NCI-H2171 treated with DMSO at 0.1 percent for 48 hours (cell line): ENCODE results near the gene RPS6KA2.

ENCODE experiments used
- DNase-seq: peaks from one replicate; lab custom pipeline; 2025; lab: John Stamatoyannopoulos, UW

The RPS6KA2 gene

GRCh38 chr6:166485651-166486535 lies 141.2 kb downstream of the RPS6KA2 start:
- no peak for DNase-seq

DNA sequence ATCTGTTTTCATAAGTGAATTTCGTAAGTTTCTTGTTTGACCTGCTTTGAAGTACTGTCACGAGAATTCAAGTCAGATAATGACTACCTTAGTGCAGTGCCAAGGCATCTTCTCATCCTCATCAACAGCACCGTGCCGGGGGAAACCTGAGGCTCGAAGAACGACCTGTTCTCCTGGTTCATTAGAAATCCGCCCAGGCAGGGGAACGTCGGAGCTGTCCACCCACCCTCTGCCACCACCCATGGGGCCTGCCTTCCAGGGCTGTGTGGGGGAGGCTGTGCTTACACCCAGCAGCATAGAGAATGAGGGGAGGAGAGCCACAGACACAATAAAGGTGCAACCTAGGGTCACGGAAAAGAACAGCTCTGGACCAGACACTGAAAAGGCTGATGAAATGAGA lies 142.2 kb downstream of the RPS6KA2 start:
- no peak for DNase-seq

DNA sequence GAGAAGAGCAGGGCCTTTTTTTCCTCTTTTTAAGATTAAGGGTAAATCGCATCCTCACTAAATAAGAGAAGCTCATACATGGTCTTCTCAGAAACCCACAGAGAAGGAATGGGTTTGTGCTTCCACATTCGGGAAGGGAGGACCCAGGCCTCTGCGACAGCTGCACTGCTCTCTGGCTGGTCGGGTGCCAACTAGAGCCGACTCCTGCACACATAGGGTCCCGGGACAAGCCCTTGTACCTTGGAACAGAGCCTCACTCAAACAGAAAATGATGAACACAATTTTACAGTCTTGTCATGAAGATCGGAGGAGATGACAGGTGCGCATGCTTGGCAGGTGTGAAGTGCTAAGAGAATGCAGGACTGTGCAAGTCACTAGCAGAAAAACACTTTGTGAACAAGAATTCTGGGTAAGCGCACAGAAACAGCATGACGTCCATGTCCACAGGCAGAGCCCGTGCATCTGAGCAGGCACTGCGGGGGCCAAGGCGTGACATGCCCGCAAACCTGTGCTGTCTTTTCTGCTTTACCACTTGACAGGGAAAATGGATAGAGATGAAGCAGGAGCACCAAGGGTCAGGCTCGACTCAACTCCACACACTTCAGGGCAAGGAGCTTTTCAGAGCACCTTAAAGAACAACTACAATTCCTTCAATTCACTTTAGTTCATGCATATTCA lies 143.3 kb downstream of the RPS6KA2 start:
- peak; percentile 9 for DNase-seq

DNA sequence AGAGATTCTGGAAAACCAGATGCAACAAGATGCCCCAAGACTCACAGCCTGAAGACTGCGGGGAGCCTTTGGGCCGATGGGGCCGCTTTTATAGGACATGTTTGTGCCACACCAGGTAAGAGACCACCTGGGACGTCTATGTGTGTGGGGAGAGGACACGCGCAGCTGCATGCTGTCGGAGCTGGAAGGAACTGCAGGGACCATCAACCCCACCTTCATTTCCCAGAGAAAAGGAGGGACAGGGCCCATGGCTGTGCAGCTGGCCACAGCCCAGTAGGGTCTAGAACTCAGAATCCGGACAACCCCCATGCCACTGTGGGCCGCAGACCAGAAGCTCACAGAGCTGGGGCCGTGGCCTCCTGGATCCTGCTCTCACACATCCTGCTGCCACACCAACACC lies 144.0 kb downstream of the RPS6KA2 start:
- no peak for DNase-seq

GRCh38 chr6:166478782-166479592 lies 148.1 kb downstream of the RPS6KA2 start:
- DNase-seq, result no peak

DNA sequence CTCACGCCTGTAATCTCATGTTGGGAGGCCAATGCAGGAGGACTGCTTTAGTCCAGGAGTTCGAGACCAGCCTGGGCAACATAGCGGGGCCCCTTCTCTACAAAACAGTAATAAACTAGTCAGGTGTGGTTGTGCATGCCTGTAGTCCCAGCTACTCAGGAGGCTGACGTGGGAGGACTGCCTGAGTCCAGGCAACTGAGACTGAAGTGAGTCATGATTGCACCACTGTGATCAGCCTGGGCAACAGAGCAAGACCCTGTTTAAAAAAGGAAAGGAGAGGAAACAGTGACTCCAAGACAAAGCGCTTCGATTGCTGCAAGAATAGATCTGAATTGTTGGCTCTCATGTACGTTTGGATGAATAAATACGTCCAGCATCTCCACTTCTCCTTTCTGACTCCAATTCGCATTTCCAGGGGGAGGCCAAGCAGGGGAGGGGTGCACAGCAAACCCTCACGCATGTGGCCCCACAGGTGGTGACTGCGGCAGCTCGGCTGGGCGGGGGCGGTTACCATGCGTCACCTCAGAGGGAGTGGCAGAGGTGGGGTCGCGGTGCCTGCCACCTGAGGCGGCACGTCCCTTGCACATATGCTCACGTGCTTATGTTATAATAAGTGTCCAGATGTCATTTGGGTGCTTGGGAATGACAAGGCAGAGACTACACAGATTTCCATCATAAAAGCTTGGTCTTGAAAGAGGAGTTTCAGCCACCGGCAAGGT lies 149.2 kb downstream of the RPS6KA2 start:
- peak; percentile 88 for DNase-seq

DNA sequence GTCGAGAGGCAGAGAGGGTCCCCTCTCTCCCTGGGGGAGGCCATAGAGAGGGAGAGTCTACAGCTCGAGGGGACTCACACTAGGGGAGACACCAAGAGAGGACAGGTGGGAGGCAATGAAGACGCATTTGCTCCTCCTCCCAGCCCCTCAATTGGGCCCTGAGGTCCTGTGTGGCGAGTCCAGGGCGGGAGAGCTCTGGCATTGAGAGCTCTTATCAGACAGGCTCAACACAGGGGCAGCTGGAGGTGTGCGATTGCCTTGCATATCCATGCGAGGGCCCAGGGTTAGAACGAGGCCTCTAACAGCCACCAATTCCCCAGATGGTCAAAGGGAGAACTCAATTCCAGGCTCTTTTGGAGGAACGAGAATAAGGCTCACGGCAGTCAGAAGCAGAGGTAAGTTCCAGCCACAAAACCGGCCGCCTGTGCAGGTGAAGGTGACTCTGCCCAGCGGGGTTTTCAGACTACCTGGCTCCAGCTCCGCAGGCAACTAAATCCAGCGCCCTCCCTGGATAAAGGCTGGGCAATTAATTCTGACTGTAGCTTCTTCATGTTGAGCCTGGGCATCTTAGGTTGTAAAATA lies 150.3 kb downstream of the RPS6KA2 start:
- no peak for DNase-seq

DNA sequence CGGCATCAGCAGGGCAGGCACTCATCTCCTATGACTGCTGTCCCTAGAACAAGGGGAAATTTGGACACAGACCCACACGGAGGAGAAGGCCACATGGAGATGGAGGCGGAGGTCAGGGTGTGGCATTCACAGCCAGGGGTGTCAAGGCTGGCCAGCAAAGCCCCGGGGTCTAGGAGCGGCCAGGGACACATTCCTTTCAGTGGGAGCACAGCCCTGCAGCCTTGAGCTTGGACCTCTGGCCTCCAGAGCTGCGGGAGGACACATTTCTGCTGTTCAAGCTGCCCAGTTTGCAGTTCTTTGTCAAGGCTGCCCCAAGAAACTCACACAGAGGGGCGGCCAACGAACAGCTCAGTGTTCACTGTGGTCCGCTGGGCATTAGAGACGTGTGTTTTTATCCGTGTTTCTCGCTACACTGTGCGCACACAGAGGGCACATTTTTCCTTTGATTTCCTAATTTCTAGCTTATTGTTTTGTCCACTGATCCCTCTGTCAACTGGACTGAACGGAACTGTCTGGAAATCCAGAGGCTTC lies 150.9 kb downstream of the RPS6KA2 start:
- no peak for DNase-seq

GRCh38 chr6:166474721-166475565 lies 152.1 kb downstream of the RPS6KA2 start:
- DNase-seq, result peak; percentile 15

GRCh38 chr6:166473886-166474571 lies 153.0 kb downstream of the RPS6KA2 start:
- peak; percentile 51 for DNase-seq

- no peak for DNase-seq
These were observed 154.4 kb downstream of the RPS6KA2 start for GRCh38 chr6:166472636-166473035.

DNA sequence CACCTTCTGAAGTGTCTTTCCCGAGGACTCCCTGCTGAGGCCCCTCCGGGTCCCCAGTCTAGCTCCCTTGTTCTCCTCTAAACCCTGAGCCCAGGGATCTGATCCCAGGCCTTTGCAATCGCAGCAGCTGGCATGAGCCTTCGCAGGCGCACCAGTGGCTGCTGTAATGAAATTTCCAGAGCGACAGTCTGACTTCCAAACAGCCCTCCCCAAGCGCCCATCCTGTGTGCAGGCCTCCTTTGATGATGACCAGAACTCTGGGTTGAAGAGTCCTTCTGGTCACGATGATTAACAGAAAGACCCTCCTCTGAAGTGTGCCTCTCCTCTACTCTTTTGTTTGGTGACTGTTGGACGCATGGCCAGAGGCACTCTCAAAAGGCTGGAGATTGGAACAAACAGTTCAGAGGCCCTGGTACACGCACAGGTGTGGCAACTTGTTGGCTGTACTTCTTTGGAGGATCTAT lies 155.2 kb downstream of the RPS6KA2 start:
- DNase-seq, result no peak

DNA sequence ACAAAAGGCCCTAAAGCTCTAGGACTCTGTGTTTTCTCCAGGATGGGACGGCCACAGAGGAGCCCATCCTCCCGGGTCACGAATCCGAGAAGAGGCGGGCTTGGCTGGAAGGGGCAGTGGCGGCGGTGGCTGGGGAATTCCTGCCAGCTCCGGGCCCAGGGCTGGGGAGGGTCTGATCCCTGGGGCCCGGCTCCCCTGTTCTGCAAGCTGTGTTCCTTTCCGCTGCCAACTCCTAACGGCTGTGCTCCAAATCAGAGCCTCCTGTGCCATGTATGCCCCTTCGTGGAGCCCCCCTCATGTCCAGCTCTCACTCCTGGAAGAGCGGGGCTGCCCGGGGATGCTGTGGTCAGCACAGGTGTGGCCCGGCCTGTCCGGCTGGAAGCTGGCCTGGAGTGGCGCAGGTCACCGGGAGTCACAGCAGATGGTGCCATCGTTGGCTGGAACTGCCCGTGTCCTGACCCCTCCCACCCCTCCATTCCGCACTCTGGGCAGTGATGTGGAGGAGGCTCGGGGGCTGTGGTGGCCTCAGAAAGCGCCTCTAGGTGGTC lies 156.1 kb downstream of the RPS6KA2 start:
- no peak for DNase-seq

- no peak for DNase-seq
These were observed 156.8 kb downstream of the RPS6KA2 start for GRCh38 chr6:166470029-166470862.

- no peak for DNase-seq
These were observed 157.6 kb downstream of the RPS6KA2 start for GRCh38 chr6:166469426-166469961.

- peak; percentile 66 for DNase-seq
These were observed 159.5 kb downstream of the RPS6KA2 start for GRCh38 chr6:166467436-166468000.
